HuH-7.5 (cell line): ENCODE data around the gene PRSS57.
"Not testable (repeated sequence)": the region's sequence is repeated elsewhere in the genome, so short reads cannot be mapped to it uniquely, and the experiment has no call there.

ENCODE experiments used
- DNase-seq: peaks from one replicate; pipeline ENCODE4 v3.0.0; 2011; ENCODE audit warnings: low spot score

PRSS57 gene

DNA sequence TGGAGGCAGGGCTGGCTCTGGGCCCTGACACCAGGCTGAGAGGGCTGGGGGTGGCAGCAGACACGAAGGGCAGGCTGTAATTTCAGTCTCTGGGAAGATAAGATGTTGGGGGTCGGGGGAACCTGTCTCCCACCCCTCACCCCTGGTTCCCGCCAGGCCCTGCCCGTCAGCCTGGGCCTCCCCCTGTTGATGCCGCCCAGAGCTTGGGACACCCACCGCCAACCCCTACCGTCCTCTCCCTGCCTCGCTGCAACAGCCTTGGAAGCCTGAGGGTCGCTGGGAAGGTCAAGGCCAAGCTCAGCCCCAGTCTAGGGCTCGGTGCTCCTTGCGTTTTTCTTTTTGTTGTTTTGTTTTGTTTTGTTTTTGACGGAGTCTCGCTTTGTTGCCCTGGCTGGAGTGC is 28.0 kb upstream of the PRSS57 start:
- no peak for DNase-seq

DNA sequence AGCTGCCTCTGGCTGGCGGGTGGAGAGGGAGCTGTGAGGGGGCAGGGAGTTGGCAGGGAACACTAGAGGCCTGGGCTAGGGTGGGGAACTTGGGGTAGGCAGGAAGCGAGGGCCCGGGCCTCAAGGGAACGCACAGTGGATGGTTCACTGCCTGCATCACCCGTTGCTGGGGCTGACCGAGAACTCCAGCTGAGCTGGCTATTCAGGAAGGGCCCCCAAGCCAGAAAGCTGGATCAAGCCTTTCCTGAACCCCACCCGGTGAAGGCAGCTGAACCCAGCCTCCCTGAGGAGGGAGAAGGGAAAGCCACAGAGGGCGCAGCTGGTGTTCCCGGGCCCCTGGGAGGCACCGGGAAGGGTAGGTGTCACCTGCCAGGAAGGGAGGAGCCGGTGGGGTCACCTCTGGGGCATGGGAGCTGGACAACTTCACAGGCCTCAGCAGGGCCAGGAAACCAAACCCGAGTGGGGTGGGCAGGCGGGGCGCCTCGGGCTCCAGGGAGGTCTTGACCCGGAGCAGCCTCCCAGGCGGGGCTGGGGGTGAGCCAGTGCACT is 27.4 kb upstream of the PRSS57 start:
- DNase-seq: no peak

DNA sequence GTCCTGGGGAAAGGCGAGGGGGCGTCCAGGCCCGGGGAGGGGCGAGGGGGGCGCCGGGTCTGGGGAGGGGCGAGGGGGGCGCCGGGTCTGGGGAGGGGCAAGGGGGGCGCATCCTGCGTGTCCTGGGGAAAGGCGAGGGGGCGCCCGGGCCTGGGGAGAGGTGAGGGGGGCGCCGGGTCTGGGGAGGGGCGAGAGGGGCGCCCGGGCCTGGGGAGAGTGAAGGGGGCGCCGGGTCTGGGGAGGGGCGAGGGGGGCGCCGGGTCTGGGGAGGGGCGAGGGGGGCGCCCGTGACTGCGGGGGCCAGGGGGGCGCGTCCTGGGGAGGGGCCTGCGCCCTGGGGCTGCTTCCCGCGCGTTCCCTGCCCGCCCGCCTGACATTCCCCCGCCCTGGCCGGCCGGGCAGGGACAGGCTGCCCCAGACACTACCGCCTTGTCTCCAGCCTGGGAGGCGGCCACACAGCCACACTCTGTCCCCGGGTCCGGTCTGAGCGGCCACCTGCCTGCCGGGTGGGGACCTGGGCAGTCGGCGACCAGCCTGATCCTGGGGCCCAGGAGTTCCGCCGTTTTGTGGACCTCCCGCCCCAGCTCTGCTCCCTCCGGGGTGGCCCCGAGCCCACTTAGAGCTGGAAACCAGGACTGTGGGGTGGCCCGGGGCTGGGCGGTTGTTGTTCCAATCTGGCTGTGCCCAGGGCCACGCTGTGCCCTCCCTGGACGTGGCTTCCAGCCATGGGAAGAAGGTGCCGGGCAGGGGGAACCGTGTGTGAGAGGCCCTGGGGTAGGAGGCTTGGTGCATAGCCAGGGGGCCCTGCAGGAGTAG is 25.3 kb upstream of the PRSS57 start:
- DNase-seq: no peak

DNA sequence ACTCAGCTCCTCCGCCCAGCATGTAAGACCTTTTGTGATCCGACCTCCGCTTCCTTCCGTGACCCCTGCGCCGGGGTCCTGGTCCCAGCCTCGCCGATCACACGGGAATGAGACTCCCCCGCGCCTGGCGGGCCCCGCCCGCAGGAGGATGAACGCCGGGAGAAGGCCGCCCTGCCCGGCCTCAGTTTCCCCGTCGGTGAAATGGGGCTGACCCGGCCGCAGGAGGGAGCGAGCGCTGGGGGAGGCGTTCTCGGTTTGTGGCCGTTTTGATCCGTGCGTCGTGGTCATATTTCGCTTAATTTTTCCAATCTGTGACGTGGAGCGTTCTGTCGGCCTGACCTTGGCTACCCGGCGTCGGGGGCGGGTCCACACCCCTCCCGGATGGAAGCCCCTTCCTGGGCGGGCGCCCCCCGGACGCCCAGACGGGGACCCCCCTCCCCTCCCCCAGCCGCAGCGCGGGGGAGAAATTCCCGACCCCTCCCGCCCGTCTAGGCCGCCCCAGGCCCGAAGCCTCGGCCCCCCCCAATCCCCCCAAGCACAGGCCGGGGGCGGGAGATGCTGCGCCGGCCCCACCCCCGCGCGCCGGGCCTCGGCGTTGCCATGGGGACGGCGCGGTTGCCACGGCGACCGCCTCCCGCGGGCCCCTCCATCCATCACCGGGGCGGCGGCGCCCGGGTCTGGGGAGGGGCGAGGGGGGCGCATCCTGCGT is 24.5 kb upstream of the PRSS57 start:
- DNase-seq: no peak

DNA sequence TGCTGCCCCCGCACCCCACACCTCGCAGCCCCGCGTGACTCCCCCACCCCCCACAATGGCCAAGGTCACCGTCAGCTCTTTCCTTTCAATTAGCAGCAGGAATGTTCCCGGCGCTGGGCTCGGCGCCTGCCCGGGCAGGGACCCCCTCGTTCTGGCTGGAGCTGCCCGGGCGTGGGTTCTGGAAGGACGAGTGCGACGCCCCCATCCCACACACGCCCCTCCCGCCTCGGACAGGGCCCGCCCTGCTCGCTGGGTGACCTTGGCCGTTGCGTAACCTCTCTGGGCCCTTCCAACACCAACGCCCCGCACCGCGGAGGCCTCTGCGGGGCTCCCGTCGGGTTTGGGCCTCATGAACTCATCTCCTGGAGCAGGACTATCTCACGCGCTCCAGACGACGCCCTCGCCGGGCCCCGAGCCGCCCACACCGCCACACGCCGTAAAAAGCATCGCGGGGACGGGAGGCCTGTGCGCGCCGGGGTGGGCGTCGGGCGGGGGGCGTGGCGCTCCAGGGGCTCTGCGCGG is 23.8 kb upstream of the PRSS57 start:
- peak; percentile 90 for DNase-seq

DNA sequence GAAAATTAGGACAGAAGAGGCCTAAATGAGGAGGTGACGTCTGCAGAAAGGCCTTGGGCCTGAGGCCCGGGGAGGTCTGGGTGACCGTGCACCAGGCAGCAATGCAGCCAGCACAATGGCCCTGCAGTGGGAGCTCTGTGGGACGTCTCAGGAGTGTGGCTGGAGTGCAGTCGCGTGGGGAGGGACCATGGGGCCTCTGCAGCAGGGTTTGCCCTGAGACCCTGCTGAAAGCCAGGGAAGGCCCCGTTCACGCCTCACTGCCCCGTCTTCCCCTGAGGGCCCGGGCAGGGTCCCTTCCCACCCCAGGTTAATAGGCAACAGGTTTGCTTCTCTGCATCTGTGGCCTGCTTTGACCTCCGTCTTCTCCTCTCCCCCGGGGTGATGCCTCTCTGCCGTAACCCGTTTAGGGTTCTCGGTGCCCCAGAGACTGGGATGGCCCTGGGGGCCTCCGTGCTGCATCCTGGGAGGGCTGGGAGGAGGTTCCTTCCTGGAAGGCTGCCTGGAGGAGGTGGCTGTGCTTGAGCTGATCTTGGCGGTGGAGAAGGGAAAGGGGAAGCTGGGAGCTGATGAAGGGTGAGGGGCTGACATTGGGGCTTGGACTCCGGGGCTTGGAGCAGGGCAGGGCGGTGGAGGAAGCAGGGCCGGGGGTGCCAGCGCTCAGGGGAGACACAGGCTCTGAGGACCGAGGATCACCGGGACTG is 23.1 kb upstream of the PRSS57 start:
- peak; percentile 60 for DNase-seq

DNA sequence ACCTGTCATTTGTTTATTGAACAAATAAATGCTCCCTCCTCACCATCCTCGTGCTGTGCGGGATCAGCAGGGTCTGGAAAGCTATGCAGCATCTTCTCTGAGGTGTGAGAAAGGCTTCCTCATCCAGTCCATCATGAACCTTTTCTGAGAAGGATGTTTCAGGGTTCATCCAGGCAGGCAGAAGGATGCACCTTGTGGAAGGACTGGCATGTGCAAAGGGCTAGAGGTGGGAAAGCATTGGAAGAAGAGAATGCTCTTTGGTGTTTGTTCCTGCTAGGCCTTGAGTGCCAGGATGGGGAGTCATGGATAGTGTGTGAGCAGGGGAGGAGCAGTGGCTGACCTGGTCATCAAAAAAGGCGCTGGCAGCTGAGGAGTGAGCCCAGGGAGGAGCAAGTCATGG is 20.1 kb upstream of the PRSS57 start:
- no peak for DNase-seq

DNA sequence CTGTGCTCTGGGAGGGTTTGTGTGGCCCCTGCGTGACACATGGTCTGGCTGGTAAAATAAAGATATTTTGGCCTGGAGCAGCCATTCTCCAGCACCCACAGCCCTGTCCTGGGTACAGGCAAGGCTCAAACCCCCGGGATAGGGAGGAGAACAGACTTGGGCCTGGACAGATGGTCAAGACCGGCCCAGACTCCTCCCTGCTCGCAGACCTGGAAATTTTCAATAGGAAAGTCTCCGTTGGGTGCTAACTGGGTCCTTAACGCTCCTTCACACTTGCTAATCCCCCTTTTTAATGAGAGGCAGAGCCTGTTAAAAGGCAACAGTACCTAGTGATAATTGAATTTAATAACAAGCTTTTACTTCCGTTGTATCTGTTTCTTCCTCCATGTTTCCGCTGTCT is 16.0 kb upstream of the PRSS57 start:
- no peak for DNase-seq

DNA sequence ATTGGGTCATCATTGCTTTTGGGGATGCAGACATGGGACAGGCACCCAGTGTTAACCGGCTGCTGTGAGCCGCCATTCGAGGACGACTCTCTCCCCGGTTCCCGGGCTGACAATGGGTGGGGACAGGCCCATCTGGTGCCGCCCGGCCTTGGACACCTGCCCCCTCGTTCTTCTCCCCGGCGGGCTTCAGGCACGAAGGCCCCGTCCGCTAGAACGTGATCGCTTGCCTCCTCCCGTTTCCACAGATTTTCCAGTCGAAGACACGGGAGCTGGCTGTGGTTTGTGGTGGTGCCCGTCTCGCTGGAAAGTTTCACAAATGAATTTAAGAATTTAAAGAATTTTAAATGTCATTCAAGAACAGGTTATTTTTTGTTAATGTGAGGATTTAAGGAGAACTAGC is 15.5 kb upstream of the PRSS57 start:
- DNase-seq: no peak

DNA sequence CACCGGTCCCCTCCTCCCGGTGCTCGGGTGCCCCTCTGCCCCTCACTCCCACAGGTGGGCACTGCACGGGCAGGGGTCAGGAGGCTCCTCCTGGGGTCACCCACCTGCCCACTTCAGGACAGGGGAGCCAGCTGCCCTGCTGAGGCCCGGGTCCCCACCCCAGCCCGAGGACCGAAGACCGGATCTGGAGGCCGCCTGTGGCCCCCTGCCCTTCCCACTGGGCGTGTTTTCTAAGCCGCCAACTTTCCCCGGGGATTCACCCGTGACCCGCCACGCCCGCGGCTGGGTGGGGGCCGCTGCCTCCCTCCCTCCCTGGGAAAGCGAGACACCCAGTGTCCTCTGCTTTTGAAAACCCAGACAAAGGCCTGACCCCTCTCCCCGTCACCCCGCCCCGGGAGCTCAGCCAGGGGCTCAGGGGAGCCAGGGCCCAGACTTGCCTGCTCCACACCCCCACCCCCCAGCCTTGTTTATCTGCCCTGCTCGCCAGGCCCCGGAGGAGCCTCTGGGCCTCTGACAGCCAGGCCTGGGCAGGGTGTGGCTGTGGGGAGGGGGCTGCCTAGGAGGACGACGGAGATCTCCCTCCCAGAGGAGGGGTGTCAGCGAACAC is 14.8 kb upstream of the PRSS57 start:
- DNase-seq: no peak

DNA sequence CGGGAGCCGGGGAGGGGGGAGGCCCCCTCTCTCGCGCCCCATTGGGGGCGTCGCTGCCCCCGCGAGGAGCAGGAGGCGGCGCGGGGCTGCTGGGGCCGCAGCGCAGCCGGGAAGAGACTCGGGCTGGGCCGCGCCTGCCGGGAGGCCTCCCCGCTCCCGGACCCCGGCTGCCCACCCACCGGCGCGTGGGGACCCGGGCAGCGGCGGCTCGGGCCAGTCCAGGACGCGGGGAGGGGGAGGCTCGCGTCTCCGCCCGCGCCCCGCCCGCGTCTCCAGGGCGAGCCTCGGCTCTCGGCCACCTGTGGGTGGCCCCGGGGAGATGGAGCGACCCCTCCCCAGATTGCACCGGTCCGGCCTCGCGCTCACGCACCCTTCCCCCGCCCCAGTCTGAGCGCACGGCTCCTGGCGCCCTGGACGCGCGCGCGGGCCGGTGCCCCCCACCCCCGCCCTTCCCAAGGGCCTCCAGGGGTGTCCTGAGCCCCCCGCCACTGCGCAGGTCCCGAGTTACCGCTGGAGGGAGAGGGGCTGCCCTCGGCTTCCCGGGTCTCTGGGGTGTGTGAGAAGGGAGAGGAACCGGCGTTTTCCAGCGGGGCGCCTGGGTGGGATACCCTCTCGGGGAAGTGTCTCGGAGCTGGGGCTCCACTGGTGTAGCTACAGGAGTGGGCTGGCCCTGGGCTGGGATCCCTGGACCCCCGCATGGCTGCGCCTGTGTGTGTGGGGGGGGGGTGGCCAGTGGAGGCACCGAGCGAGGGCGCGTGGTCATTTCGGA is 14.1 kb upstream of the PRSS57 start:
- no peak for DNase-seq

DNA sequence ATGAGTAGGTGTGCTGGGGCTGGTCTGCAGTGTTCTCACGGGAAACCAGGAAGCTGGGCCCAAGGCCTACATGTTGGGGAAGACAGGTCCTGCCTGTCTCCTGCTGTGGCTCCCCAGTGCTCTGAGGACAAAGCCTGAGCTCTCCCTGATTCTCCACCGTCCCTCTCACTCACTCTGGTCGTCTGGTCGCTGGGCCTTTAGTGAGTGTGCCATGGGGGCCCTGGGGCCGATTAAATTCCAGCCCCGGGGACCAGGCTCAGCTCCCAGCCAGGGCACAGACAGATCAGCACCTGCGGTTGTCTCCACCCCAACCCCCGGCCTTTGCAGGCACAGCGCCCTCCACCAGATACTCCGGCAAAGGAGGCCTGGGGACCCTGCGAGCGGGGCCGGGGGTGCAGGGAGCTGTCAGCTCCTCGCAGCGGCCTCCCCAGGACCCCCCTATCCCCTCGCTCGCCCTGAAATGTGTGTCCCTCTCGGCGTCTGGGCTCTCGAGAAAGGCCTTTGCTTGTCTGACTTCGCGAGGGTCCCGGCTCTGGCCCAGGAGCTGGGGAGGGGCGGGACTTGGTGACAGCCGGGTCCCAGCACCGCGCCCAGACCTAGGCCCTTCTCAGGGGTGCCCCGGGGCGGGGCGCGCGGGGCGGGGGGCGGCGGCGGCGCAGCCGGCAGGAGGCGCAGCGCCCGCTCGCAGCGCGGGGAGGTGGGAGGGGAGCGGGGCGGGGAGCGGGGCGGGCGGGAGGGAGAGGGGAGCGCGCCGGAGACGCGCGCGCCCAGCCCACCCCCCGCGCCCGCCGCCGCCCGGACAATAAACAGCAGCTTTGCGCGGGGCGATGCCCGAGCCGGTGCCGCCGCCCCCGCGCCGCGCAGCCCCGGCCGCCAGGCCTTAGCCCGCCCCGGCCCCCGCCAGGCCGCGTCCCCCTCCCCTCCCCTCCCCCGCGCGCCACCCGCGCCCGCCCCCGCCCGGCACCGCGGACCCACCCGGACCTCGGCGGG is 13.2 kb upstream of the PRSS57 start, which contains the start of gene PALM:
PALM (plus strand) TSS at position 782 of the 990 bp plus-strand sequence. CDS start 212 bp downstream, outside the sequence.
- peak; percentile 72 for DNase-seq

DNA sequence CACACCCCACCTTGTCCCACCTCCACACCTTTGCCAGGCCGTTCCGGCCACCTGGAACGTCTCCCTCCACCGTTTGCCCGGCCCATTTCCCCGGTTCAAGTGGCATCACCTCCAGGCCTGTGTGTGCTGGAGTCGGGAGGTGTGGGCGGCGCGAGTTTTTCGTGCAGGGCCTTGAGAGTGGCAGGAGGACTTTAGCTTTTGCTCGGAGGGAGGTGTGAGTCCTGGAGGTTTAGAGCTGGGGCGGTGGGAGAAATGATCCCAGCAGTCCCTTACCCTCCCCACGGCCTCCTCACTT is 9.1 kb upstream of the PRSS57 start:
- no peak for DNase-seq

DNA sequence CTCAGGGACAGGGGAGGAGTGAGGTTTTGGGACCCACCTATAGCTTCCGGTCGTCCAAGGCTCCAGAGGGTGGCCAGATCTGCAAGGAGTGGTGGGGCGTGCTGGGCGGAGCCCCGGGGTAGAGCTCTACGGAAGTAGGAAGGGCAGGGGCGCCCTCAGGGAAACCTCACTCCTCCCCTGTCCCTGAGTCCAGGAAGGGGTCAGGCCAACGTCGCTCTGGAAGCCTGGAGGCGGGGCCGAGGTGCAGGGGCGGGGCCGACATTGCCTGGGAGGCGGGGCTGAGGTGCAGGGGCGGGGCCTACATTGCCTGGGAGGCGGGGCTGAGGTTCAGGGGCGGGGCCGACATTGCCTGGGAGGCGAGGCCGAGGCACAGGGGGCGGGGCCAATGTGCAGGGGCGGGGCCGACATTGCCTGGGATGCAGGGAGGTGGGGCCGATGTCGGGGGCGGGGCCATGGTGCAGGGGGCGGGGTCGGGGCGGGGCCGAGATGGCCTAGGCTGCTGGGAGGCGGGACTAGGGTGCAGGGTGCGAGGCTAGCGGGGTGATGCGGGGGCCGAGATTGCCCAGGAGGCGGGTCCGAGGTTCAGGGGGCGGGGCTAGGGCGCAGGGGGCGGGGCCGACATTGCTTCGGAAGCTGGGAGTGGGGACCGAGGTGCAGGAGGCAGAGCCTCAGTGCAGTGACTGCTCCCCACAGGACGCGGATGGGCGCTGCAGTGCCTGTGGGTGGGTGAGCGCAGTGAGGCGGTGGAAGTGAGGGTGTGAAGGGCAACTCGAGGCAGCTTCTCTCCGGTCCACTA is 8.6 kb upstream of the PRSS57 start:
- peak; percentile 66 for DNase-seq

DNA sequence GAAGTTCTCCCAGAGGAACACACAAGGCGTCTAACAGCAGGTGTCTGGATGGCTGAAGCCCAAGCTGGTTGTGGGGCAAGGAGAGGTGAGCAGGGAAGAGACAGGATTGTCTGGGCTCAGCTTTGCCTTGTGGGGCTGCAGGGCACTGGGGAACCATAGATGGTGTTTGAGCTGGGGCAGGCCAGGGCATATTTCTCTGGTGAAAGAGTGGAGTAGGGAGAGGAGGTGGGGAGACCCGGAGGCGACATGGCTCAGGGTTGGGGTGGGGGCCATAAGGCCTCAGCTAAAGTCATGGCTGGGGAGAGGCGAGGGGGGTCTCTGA is 8.0 kb upstream of the PRSS57 start:
- DNase-seq: no peak

DNA sequence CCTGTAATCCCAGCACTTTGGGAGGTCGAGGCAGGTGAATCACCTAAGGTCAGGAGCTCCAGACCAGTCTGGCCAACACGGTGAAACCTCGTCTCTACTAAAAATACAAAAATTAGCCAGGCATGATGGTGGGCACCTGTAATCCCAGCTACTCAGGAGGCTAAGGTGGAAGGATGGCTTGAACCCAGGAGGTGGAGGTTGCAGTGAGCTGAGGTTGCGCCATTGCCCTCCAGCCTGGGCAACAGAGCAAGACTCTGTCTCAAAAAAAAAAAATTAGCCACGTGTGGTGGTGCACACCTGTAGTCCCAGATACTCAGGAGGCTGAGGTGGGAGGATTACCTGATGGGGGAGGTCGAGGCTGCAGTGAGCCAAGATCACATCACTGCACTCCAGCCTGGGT is 7.6 kb upstream of the PRSS57 start:
- DNase-seq: not testable (repeated sequence)

DNA sequence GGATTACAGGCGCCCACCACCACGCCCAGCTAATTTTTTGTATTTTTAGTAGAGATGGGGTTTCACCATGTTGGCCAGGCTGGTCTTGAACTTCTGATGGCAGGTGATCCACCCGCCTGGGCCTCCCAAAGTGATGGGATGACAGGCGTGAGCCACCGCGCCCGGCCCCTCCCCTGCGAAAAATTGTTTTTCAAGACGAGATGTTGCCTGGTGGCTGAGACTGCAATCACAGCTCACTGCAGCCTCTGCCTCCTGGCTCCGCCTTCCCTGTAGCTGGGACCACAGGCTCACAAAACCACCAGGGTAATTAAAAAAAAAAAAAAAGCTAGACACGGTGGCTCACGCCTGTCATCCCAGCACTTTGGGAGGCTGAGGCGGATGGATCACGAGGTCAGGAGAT is 4.6 kb upstream of the PRSS57 start:
- not testable (repeated sequence) for DNase-seq

DNA sequence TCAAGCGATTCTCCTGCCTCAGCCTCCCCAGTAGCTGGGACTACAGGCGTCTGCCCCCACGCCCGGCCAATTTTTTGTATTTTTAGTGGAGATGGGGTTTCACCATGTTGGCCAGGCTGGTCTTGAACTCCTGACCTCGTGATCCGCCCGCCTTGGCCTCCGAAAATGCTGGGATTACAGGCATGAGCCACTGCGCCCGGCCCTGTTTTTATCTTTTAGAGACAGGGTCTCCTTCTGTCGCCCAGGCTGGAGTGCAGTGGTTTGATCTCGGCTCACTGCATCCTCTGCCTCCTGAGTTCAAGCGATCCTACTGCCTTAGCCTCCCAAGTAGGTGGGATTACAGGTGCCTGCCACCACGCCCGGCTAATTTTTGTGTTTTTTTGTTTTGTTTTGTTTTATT is 3.3 kb upstream of the PRSS57 start:
- DNase-seq: not testable (repeated sequence)
